ENCODE results near the gene FOCAD. TPM values are rescaled to one million over a fixed set of nuclear protein-coding genes. Genes with fewer than 3 reads are reported as not detected.

FOCAD gene
- total RNA-seq, 1 experiment from 2014 or later, result 40.7 TPM

- Histone ChIP-seq H3K9me2 (ENCODE audit: insufficient read depth) (no peaks in the 10 kb centered on the region), H3K27ac (ENCODE audit: low read depth, low read length) (no peak overlapping the region), H3K4me2 (ENCODE audit: low read length) (no peak overlapping the region), H2AFZ (ENCODE audit: low read depth, low read length, poor library complexity, severe bottlenecking) (no peak overlapping the region), H4K20me1 (ENCODE audit: insufficient read depth) (no peaks in the 10 kb centered on the region), H3K4me1 (ENCODE audit: control insufficient read depth in 1 of 2, insufficient read depth in 2 of 2, low read length in 2 of 2) (no peaks in the 10 kb centered on the region), H3K36me3 (ENCODE audit: control insufficient read depth in 1 of 2, insufficient read depth in 2 of 2, low read length in 2 of 2) (no peaks in the 10 kb centered on the region), H3K9ac (ENCODE audit: low read length) (no peak overlapping the region), H3K4me3 (replicated peaks in 1 of 2; ENCODE audit: low read depth in 1 of 2, low read length in 2 of 2) (no peak overlapping the region), H3K79me2 (ENCODE audit: insufficient read depth, low read length) (no peaks in the 10 kb centered on the region), H3K9me3 (ENCODE audit: control insufficient read depth in 1 of 2, insufficient read depth in 1 of 2, low read depth in 1 of 2, low read length in 2 of 2) (no peaks in the 10 kb centered on the region), H3K27me3 (ENCODE audit: insufficient read depth, low read length) (no peaks in the 10 kb centered on the region)
- ChIA-PET RAD21 (ENCODE audit: low non-redundant PET in 1 of 2, low total read pairs in 2 of 2, uncharacterized antibody in 2 of 2, unreplicated experiment in 2 of 2) (no interaction called here), POLR2A (interaction anchor here (1.0 kb wide), 1 partner anchor 49 kb away, joined by 3 read pairs; the partner anchor contains the start of gene FOCAD), CTCF (no interaction called here)
- DNase-seq (ENCODE audit: low read depth, low spot score) (no peak), ATAC-seq (no peak)
- intact Hi-C loops (cut with micrococcal nuclease), result no loop called here
- no TSS peak for BruUV-seq (replicated peaks)
- TF ChIP-seq SIN3A (IDR thresholded peaks at IDR 0.05; ENCODE audit: low read depth) (no peak), ZFX (IDR thresholded peaks at IDR 0.05) (no peak), ATF3 (IDR thresholded peaks at IDR 0.05) (no peak), YY1 (IDR thresholded peaks at IDR 0.05; ENCODE audit: extremely low read depth, insufficient replicate concordance, low read depth, low read length) (no peak), ELF1 (IDR thresholded peaks at IDR 0.05; ENCODE audit: borderline replicate concordance, low read depth) (no peak), ZBTB33 (IDR thresholded peaks at IDR 0.05; ENCODE audit: extremely low read depth, insufficient replicate concordance, low read length) (no peak), CEBPB (IDR thresholded peaks at IDR 0.05; ENCODE audit: low read depth) (no peak), EZH2 (IDR thresholded peaks at IDR 0.05) (no peak), MAX (IDR thresholded peaks at IDR 0.05) (no peak)
These were observed 49.2 kb upstream of the FOCAD start for GRCh38 chr9:20634895-20635294.

Measured in HCT116 (cell line).